Measurements from ENCODE around the gene VWA2.
A peak's percentile ranks its signal among the peaks of the same experiment; 100 is the strongest.

VWA2 gene

DNA sequence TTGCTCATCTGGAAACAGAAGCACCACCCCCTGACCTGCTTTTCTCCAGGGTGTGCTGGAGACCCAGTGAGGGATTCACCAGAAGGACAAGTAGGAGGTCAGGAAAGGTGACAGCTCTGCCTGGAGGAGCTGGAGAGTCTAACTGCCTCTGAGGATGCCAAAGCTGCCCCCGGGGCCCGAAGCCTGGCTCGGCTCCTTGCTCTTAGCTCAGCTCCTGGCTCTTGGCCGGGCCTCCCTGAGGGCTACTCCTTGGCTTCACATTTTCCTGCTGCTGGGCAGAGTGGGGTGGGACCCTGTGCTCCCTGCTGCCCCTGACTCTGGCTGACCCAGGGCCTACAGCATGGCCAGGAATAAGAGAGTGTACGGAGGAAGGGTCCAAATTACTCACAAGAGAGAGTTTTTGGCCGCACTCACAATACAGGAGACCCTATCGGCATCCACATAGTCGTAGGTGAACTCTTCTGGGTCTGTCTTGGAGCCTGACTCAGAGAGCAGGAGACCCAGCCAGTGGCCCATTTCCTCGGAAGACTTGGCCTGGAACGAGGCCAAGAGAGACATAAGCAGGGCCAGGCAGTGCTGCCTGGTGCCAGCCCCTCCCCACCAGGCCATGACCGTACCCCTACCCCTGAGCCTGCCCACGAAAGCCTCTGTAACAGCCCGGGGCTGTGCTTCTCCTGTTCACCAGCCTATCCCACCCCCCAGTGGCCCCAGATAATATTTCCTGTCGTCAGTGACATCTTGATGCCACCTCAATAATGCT is 63.1 kb downstream of the VWA2 start:
- H3K27ac Mint-ChIP-seq = no peak overlapping the region
- no peak for TF ChIP-seq CTCF (IDR thresholded peaks at IDR 0.05; ENCODE audit: unreplicated experiment in 3 of 3)
- peaks cover 10% of the 10 kb centered on the region for H3K27me3 Mint-ChIP-seq (ENCODE audit: low read depth)
- H3K4me3 Mint-ChIP-seq = no peak overlapping the region
- H3K36me3 Mint-ChIP-seq (ENCODE audit: low read depth) = peaks cover 29% of the 10 kb centered on the region
- peaks cover 14% of the 10 kb centered on the region for H3K4me1 Mint-ChIP-seq
- H3K9me3 Mint-ChIP-seq = peaks cover 3% of the 10 kb centered on the region

GRCh38 chr10:114303556-114303955 is 64.5 kb downstream of the VWA2 start:
- Mint-ChIP-seq H3K36me3 (ENCODE audit: low read depth) (peaks cover 17% of the 10 kb centered on the region), H3K27me3 (ENCODE audit: low read depth) (peaks cover 10% of the 10 kb centered on the region), H3K9me3 (no peaks in the 10 kb centered on the region), H3K4me3 (peak overlapping the region in 1 of 3 experiments; percentile 82), H3K4me1 (peaks cover 25% of the 10 kb centered on the region), H3K27ac (peak overlapping the region in 1 of 3 experiments; percentile 19)
- no peak for TF ChIP-seq CTCF (IDR thresholded peaks at IDR 0.05; ENCODE audit: unreplicated experiment in 3 of 3)

DNA sequence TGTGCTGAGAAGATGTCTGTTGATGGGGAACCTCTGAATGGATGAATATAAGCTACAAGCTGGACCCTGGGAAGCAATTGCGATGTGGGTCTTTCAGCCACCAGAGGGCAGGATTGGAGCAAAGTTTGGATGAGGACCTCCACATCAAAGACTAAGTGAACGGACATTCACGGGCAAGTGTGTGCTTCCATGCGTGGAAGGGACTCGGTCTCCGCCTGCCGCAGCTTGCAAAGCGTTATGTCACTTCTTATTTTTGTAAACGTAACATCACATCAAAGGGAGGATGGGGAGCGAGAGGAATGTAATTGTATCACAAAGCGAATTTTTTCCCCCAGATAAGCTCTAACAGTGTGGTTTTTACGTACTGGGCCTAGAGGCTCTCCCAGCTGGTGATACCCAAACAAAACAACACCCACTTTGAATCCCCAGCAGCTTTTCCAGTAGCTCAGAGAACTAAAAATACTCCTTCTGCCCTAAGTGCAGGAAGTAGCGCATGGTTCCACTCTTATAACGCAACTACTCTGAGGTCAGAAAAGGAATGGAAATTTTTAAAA is 65.0 kb downstream of the VWA2 start:
- peaks cover 25% of the 10 kb centered on the region for H3K4me1 Mint-ChIP-seq
- no peaks in the 10 kb centered on the region for H3K9me3 Mint-ChIP-seq
- H3K27me3 Mint-ChIP-seq (ENCODE audit: low read depth) = peaks cover 10% of the 10 kb centered on the region
- H3K27ac Mint-ChIP-seq = peak overlapping the region; percentile 19 to 50 (median 26)
- TF ChIP-seq CTCF (IDR thresholded peaks at IDR 0.05; ENCODE audit: unreplicated experiment in 3 of 3) = peak; percentile 65 to 85 (median 84)
- H3K4me3 Mint-ChIP-seq = peak overlapping the region; percentile 82 to 83 (median 82)
- H3K36me3 Mint-ChIP-seq (ENCODE audit: low read depth) = peaks cover 13% of the 10 kb centered on the region

- peak in 1 of 3 experiments; percentile 17 for TF ChIP-seq CTCF (IDR thresholded peaks at IDR 0.05; ENCODE audit: unreplicated experiment in 3 of 3)
- H3K27ac Mint-ChIP-seq = peak overlapping the region; percentile 19 to 50 (median 26)
Measured at GRCh38 chr10:114304571-114305421, 65.7 kb downstream of the VWA2 start.

GRCh38 chr10:114305521-114305925 is 66.5 kb downstream of the VWA2 start:
- TF ChIP-seq CTCF (IDR thresholded peaks at IDR 0.05; ENCODE audit: unreplicated experiment in 3 of 3) = no peak
- Mint-ChIP-seq H3K27ac (no peak overlapping the region), H3K9me3 (no peaks in the 10 kb centered on the region)

More at GRCh38 chr10:114304571-114305421, 65.7 kb downstream of the VWA2 start:
- Mint-ChIP-seq H3K36me3 (ENCODE audit: low read depth) (peaks cover 6% of the 10 kb centered on the region), H3K4me1 (peaks cover 25% of the 10 kb centered on the region), H3K4me3 (peak overlapping the region; percentile 82 to 83 (median 82)), H3K9me3 (no peaks in the 10 kb centered on the region), H3K27me3 (ENCODE audit: low read depth) (peaks cover 10% of the 10 kb centered on the region)

More at GRCh38 chr10:114305521-114305925, 66.5 kb downstream of the VWA2 start:
- Mint-ChIP-seq H3K4me3 (peak overlapping the region in 2 of 3 experiments; percentile 82), H3K36me3 (ENCODE audit: low read depth) (no peaks in the 10 kb centered on the region), H3K27me3 (ENCODE audit: low read depth) (peaks cover 10% of the 10 kb centered on the region), H3K4me1 (peaks cover 25% of the 10 kb centered on the region)

Measured in nephron (organoid).